KMS-11 (cell line): ENCODE results near the gene FCHSD1.

Experiments
- H2AFZ ChIP-seq: fragments of 200-600 bp; sonication (generic); 2 replicates; pipeline ENCODE4 v1.6.1; 2016; ENCODE audit warnings: antibody characterized with exemption, mixed run types, low read depth
- H3K27ac ChIP-seq: fragments of 200-600 bp; sonication (generic); 2 replicates; pipeline ENCODE4 v1.6.1; 2016; ENCODE audit warnings: mild to moderate bottlenecking, mixed run types
- H3K27me3 ChIP-seq: fragments of 200-600 bp; sonication (generic); 2 replicates; pipeline ENCODE4 v1.6.1; 2017; ENCODE audit warnings: mild to moderate bottlenecking, low read depth, mixed run types, moderate library complexity; ENCODE audit not compliant: insufficient read depth
- H3K36me3 ChIP-seq: fragments of 200-600 bp; sonication (generic); 2 replicates; pipeline ENCODE4 v1.6.1; 2017; ENCODE audit warnings: mild to moderate bottlenecking, mixed run types; ENCODE audit not compliant: insufficient read depth
- H3K4me1 ChIP-seq: fragments of 200-600 bp; sonication (generic); 2 replicates; pipeline ENCODE4 v1.6.1; 2016; ENCODE audit warnings: mild to moderate bottlenecking, low read depth, mixed run types; ENCODE audit not compliant: poor library complexity, severe bottlenecking
- H3K4me2 ChIP-seq: fragments of 200-600 bp; sonication (generic); 2 replicates; pipeline ENCODE4 v1.7.0; 2016; ENCODE audit warnings: mild to moderate bottlenecking, mixed run types
- H3K4me3 ChIP-seq: fragments of 200-600 bp; sonication (generic); IDR thresholded peaks from 2 replicates; pipeline ENCODE4 v1.6.1; 2017; ENCODE audit warnings: low read depth, low read length, mixed read lengths; ENCODE audit not compliant: insufficient read depth
- H3K79me2 ChIP-seq: fragments of 200-600 bp; sonication (generic); 2 replicates; pipeline ENCODE4 v1.6.1; 2016; ENCODE audit warnings: low read depth, mixed run types; ENCODE audit not compliant: insufficient read depth
- H3K9ac ChIP-seq: fragments of 200-600 bp; sonication (generic); 2 replicates; pipeline ENCODE4 v1.6.1; 2016; ENCODE audit warnings: mild to moderate bottlenecking, mixed run types
- H4K20me1 ChIP-seq: fragments of 200-600 bp; sonication (generic); 2 replicates; pipeline ENCODE4 v1.6.1; 2016; ENCODE audit warnings: mild to moderate bottlenecking, mixed run types; ENCODE audit not compliant: insufficient read depth
- CTCF ChIP-seq: fragments of 200-600 bp; sonication (generic); conservative IDR thresholded peaks from 2 replicates; pipeline ENCODE4 v1.6.1; 2017; ENCODE audit warnings: low read depth, mild to moderate bottlenecking, antibody characterized with exemption, low read length, moderate library complexity, mixed read lengths

The FCHSD1 gene

DNA sequence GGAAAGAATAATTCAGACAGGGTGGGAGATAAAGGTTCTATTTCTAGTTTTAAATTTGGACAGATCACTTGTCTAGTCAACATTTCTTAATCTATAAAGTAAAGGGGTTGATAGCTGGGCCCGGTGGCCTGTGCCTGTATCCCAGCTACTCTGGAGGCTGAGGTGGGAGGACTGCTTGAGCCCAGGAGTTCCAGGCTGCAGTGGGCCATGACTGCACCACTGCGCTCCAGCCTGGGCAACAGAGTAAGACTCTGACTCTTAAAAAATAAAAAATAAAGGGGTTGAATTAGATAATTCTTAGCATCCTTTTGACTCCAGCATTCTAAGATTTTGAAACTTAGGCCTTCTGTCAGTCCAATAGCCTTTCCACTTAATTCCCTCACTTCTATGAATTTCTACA lies 43.2 kb downstream of the FCHSD1 start:
- Histone ChIP-seq H3K4me3 (no peak overlapping the region), H3K79me2 (peaks cover 93% of the 10 kb centered on the region; the same call in 1 of the 2 replicates), H3K4me1 (peaks cover 28% of the 10 kb centered on the region), H4K20me1 (no peaks in the 10 kb centered on the region), H3K27ac (no peak overlapping the region), H3K36me3 (no peaks in the 10 kb centered on the region), H3K4me2 (no peak overlapping the region), H3K27me3 (no peaks in the 10 kb centered on the region), H2AFZ (no peak overlapping the region), H3K9ac (no peak overlapping the region)
- no peak for TF ChIP-seq CTCF

DNA sequence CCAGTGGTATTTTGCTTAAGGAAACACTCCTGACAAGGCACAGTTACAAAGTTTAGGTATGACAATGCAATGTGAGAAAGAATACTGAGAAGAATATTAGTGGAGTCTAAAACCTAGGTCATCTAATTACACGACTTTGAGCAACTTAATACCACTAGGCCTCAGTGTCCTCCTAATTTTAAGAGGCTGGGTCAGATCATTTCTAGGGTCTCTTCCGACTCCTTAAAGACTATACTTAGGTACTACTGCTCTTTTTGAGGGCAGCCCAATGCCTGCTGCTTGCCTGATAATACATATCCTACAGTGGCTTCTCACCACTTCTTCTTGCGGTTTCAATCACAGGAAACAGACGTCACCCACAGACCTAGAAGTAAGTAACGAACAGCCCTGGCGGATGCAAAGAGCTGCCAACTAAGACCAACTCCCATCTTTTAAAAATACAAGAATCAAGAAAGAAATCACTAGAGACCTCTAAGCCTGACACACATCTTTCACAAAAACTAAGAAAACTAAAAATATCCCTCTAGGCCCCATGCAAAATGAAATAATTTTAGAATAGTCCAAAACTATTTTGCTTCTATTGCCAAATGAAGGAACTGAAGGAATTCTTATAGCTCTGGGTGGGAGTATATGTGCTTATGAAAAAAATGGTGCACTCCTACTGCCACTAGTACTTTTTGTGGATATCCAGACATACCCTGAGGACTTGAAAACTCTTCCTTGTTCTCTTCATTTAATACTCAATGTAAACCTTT lies 45.5 kb downstream of the FCHSD1 start:
- Histone ChIP-seq H3K4me3 (no peak overlapping the region), H3K4me1 (peaks cover 32% of the 10 kb centered on the region), H3K27ac (peak overlapping the region; percentile 44)

GRCh38 chr5:141603923-141604717 lies 47.1 kb downstream of the FCHSD1 start:
- Histone ChIP-seq H3K27me3 (no peaks in the 10 kb centered on the region), H3K4me1 (peaks cover 32% of the 10 kb centered on the region), H4K20me1 (no peaks in the 10 kb centered on the region), H3K36me3 (no peaks in the 10 kb centered on the region), H3K27ac (no peak overlapping the region), H3K9ac (no peak overlapping the region), H3K4me2 (no peak overlapping the region), H2AFZ (no peak overlapping the region), H3K79me2 (peaks cover 70% of the 10 kb centered on the region; the same call in 1 of the 2 replicates), H3K4me3 (no peak overlapping the region)
- TF ChIP-seq CTCF: no peak

More for the DNA sequence above, 45.5 kb downstream of the FCHSD1 start:
- Histone ChIP-seq H3K36me3 (no peaks in the 10 kb centered on the region), H4K20me1 (no peaks in the 10 kb centered on the region), H3K27me3 (no peaks in the 10 kb centered on the region), H3K79me2 (peaks cover 85% of the 10 kb centered on the region; the same call in 1 of the 2 replicates), H3K9ac (no peak overlapping the region), H3K4me2 (peak overlapping the region; percentile 47), H2AFZ (no peak overlapping the region)
- TF ChIP-seq CTCF: no peak

DNA sequence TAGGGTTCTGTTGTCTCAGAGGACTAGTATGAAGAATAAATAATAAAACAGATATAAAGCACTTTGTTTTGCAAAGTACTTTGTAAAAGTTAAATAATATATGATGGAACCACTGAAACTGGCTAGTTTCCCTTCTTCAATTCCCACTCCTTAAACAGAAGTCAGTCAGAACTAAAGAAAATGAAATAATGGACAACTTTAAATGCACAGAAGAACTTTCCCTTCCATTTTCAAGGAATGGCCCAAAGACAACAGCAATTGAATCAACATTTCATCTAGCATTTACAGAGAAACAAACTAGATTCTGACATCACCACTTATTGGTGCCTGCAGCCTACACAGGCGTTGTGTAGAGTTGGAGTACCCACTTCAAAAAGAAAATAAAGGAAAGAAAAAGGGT lies 48.6 kb downstream of the FCHSD1 start:
- TF ChIP-seq CTCF: no peak
- Histone ChIP-seq H3K4me2 (no peak overlapping the region), H3K4me3 (no peak overlapping the region), H3K27ac (no peak overlapping the region), H2AFZ (no peak overlapping the region), H3K4me1 (peaks cover 36% of the 10 kb centered on the region), H3K79me2 (peaks cover 58% of the 10 kb centered on the region; the same call in 1 of the 2 replicates), H3K9ac (no peak overlapping the region), H3K36me3 (no peaks in the 10 kb centered on the region), H3K27me3 (no peaks in the 10 kb centered on the region), H4K20me1 (no peaks in the 10 kb centered on the region)
